Ovary (tissue), 9 donors: Measurements from ENCODE around the gene MAPKAPK2. TPM values are rescaled to one million over a fixed set of nuclear protein-coding genes. Genes with fewer than 3 reads are reported as not detected.

Experiments
- DNase-seq, 5 donors: peaks; one replicate each; pipeline ENCODE4 v3.0.0-alpha.2; 2019 to 2020
- H3K27ac ChIP-seq, 2 donors: fragments of 200-600 bp; one replicate each; pipeline versions ENCODE4 v1.5.1 to v1.8.0; 2019 to 2022
- H3K27me3 ChIP-seq: fragments of 200-600 bp; one replicate; pipeline ENCODE4 v1.8.0; 2022
- H3K36me3 ChIP-seq: fragments of 200-600 bp; sonication (generic); one replicate; pipeline ENCODE4 v1.5.1; 2019
- H3K4me1 ChIP-seq: one replicate; pipeline ENCODE4 v1.8.1; 2013; ENCODE audit warnings: mild to moderate bottlenecking, moderate library complexity; ENCODE audit not compliant: insufficient read depth
- H3K4me3 ChIP-seq: fragments of 200-600 bp; sonication (generic); one replicate; pipeline ENCODE4 v1.5.1; 2017
- H3K9me3 ChIP-seq, 2 donors: fragments of 200-600 bp in 1 of 2; sonication (generic) in 1 of 2; one replicate each; pipeline versions ENCODE4 v1.5.1 to v1.8.1; 2013 to 2019; ENCODE audit warnings: mild to moderate bottlenecking in 1 of 2, moderate library complexity in 1 of 2
- EP300 ChIP-seq: sonication (generic); formaldehyde crosslinking; IDR thresholded peaks from one replicate; pipeline ENCODE4 v1.6.1; 2017; ENCODE audit warnings: antibody characterized with exemption
- POLR2A ChIP-seq: fragments of 450-650 bp; IDR thresholded peaks from one replicate; pipeline ENCODE4 v1.6.1; 2017; ENCODE audit warnings: antibody characterized with exemption, mild to moderate bottlenecking, moderate library complexity
- WGBS, 3 donors: extraction: QIAGEN DNeasy Blood & Tissue Kit in 1 of 3; methylation state at CpG; one replicate each; pipeline versions ENCODE4 v1.1.5 to v1.1.7; 2013 to 2017; 5-methylcytosine and 5-hydroxymethylcytosine counted together
- intact Hi-C, 4 donors: fragments of 100-400 bp; cut with DNase I; formaldehyde crosslinking; loops; one replicate each; pipeline versions ENCODE4 v1.11.0 to v1.15.1; 2022 to 2023
- polyA plus RNA-seq, 2 donors: library from polyadenylated mRNA; stranded (reverse); fragments of 200-250 nt in 1 of 2; fragments of 350-450 nt in 1 of 2; fragmentation: Illumina TruSeq in 1 of 2; extraction: RNeasy Lipid Tissue Mini Kit (QIAGEN cat#74804) in 1 of 2; gene quantifications; one replicate each; pipeline ENCODE4 v1.2.3, GENCODE V29; 2013 to 2014
- total RNA-seq, 7 donors: library from RNA; depleted of rRNA in 2 of 7; stranded (reverse); fragments of >200 nt in 2 of 7; fragmentation: NEBNext Ultra II Directional in 3 of 7; extraction: Animal tissue kit (Norgen Biotek cat#: 25700) in 3 of 7; gene quantifications; one replicate each; pipeline versions ENCODE4 v1.1.0 to v1.2.4, GENCODE V29; 2016 to 2023
- TF ChIP-seq, protein P1 (sequence below), 3 donors: fragments of 450-650 bp in 2 of 3; fragments of 200-600 bp in 1 of 3; IDR thresholded peaks; one replicate each; pipeline versions ENCODE4 v1.5.1 to v1.8.0; 2016 to 2022; ENCODE audit warnings: antibody characterized with exemption in 3 of 3, mild to moderate bottlenecking in 1 of 3
- donor health status: DM: no; HTN: no; CAD: no; lungs with moderate emphysema.
- donor health status: DM: no; HTN: no; CAD: no.
- donor health status: Bipolar disorder and iron deficiency.
- donor health status: DM: yes; HTN: yes; CAD: no.
- donor health status: DM: no; HTN: no; CAD: no.
- donor health status: DM: yes; HTN: yes; CAD: no.

Gene MAPKAPK2
- total and polyA plus RNA-seq, 9 donors, result 28.4 to 71.2 (median 64.7) TPM

DNA sequence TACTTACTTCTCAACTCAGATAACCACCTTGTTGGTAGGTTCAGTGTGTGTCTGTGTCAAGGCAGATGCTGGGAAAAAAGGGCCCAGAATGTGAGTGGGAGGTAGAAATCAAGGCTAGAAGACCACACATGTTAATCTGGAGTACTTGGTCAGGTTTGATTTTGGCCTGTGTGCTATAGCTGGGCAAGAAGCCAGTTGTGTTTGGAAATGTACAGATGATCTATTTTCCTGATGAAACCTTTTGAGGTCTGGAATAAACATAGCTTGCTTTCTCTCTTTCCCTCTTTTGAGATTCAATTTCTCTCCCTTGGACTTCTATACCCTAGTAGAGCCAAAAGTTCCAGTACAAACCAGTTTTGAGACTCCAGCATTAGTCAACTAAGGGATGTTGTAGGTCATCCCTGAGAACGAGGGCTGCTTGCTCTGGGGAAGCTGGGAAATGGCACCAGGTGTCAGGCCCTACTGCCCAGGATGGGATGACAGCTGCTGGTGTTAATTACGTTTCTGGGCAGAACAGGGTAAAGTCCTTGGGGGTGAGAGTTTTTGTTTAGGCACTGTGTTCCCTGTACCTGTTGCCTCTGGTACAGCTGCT, 15.8 kb downstream of the MAPKAPK2 start:
- intact Hi-C loops, result no loop called here

DNA sequence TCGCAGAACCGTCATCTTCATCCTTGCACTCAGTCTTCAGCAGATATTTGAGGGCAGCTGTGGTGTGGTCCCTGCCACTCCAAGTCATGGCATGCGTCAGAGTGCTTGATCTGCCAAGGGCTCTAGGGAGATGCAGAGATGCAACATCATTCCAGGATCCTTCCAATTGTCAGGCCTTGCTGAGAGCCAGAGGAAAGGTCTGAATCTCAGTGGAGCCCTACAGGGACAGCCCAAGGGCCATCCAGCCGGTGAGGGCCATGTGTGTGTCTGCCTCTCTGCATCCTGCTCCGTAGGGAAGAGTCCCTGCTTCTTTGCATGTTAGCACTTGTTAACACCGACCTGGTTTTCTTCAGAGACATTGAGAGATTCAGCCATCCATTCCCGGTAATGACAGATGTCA, 17.6 kb downstream of the MAPKAPK2 start:
- H3K27me3 ChIP-seq, result no peaks in the 10 kb centered on the region
- no peaks in the 10 kb centered on the region for H3K9me3 ChIP-seq
- no peak overlapping the region for H3K27ac ChIP-seq
- intact Hi-C loops, result no loop called here
- H3K4me3 ChIP-seq, result no peak overlapping the region
- no peak for DNase-seq
- H3K4me1 ChIP-seq, result peaks cover 20% of the 10 kb centered on the region
- TF ChIP-seq, protein P1, sequence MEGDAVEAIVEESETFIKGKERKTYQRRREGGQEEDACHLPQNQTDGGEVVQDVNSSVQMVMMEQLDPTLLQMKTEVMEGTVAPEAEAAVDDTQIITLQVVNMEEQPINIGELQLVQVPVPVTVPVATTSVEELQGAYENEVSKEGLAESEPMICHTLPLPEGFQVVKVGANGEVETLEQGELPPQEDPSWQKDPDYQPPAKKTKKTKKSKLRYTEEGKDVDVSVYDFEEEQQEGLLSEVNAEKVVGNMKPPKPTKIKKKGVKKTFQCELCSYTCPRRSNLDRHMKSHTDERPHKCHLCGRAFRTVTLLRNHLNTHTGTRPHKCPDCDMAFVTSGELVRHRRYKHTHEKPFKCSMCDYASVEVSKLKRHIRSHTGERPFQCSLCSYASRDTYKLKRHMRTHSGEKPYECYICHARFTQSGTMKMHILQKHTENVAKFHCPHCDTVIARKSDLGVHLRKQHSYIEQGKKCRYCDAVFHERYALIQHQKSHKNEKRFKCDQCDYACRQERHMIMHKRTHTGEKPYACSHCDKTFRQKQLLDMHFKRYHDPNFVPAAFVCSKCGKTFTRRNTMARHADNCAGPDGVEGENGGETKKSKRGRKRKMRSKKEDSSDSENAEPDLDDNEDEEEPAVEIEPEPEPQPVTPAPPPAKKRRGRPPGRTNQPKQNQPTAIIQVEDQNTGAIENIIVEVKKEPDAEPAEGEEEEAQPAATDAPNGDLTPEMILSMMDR (IDR thresholded peaks at IDR 0.05), result no peak
- no peak for TF ChIP-seq EP300
- no peak for TF ChIP-seq POLR2A
- WGBS, 3 donors, result 90% methylated on average over 7 of the region's 7 CpGs
- H3K36me3 ChIP-seq, result no peaks in the 10 kb centered on the region

More for the DNA sequence above, 15.8 kb downstream of the MAPKAPK2 start:
- Histone ChIP-seq H3K4me3 (no peak overlapping the region), H3K4me1 (peaks cover 8% of the 10 kb centered on the region), H3K27ac (no peak overlapping the region), H3K9me3 (no peaks in the 10 kb centered on the region), H3K36me3 (no peaks in the 10 kb centered on the region), H3K27me3 (no peaks in the 10 kb centered on the region)
- WGBS, 3 donors, result 34 to 43% (median 38%) methylated on average over 2 of the region's 2 CpGs
- no peak for DNase-seq
- TF ChIP-seq EP300, result no peak

DNA sequence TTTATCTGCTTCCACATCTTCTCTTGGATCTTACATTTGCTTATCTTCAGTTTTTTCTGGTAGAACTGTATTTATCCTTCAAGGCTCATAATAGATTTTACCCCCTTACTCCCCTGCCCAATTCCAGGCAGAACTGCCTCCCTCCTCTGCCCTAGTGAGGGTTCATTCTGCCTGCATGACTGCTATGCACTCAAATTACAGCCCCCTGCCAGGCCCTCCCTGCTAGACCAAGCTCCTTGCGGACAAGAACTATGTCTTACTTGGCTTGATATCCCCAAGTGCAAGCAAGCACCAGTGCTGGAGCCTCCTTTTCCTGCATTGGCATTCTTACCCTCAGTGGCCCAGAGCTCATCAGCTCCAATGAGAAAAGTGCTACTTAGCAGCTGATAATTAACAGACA, 18.1 kb downstream of the MAPKAPK2 start:
- H3K4me1 ChIP-seq, result peaks cover 23% of the 10 kb centered on the region
- no peak for DNase-seq
- intact Hi-C loops, result no loop called here
- H3K4me3 ChIP-seq, result no peak overlapping the region
- no peaks in the 10 kb centered on the region for H3K36me3 ChIP-seq
- H3K9me3 ChIP-seq, result no peaks in the 10 kb centered on the region
- H3K27ac ChIP-seq, result no peak overlapping the region
- no peaks in the 10 kb centered on the region for H3K27me3 ChIP-seq
- WGBS, 3 donors, result 78 to 90% (median 84%) methylated on average over 1 of the region's 1 CpG
- TF ChIP-seq, protein P1 (IDR thresholded peaks at IDR 0.05), result no peak
- TF ChIP-seq POLR2A, result no peak
- no peak for TF ChIP-seq EP300

DNA sequence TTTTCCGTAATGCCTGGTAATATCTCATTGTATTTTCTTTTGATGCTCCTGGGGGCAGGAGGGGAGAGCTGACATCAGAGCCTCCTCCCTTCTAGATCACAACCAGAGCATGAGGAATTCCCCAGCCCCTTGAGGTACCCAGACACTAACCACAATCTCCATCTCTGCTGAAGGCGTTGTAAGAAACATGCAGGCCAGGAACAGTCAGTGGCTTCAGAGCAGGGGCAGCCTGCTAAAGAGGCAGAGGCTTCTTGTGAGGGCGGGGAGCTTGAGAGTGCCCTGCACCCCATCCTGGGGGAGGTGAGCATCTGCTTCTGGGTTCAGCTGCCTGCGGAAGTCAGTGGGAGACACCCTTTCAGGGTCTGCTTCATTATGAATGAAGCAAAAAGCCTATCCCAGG, 19.0 kb downstream of the MAPKAPK2 start:
- Histone ChIP-seq H3K9me3 (no peaks in the 10 kb centered on the region), H3K4me3 (no peak overlapping the region), H3K36me3 (no peaks in the 10 kb centered on the region), H3K27ac (no peak overlapping the region), H3K4me1 (peaks cover 27% of the 10 kb centered on the region), H3K27me3 (no peaks in the 10 kb centered on the region)
- no peak for TF ChIP-seq POLR2A
- 63 to 81% (median 78%) methylated on average over 4 of the region's 4 CpGs for WGBS, 3 donors
- intact Hi-C loops, result no loop called here
- DNase-seq, result no peak

DNA sequence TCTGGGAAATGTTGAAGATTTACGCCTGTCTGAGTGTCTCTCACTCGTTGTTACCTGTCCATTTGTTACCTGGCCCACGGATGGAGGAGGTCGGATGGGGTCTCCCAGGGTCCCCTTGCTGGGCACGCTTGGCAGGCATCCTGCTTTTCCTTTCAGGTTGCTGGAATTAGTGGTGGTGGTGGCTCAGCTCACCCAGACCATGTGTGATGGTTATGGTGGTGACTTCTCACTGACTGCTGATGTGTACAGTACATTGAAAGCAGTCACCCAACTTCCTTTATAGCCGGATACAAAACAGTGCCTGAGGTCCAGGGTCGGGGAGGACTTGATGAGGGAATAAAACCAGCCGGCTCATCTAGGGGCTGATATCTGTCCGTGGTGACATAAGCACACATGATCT, 19.5 kb downstream of the MAPKAPK2 start:
- 86 to 89% (median 87%) methylated on average over 9 of the region's 9 CpGs for WGBS, 3 donors
- Histone ChIP-seq H3K36me3 (no peaks in the 10 kb centered on the region), H3K27ac (no peak overlapping the region), H3K4me1 (peaks cover 27% of the 10 kb centered on the region), H3K27me3 (no peaks in the 10 kb centered on the region), H3K4me3 (no peak overlapping the region), H3K9me3 (no peaks in the 10 kb centered on the region)
- TF ChIP-seq EP300, result no peak
- TF ChIP-seq POLR2A, result no peak
- TF ChIP-seq, protein P1 (IDR thresholded peaks at IDR 0.05), result no peak
- no peak for DNase-seq
- intact Hi-C loops, result no loop called here
